ENCODE data around the gene SPARC. TPM values are rescaled to one million over a fixed set of nuclear protein-coding genes. Genes with fewer than 3 reads are reported as not detected.
A peak's percentile ranks its signal among the peaks of the same experiment; 100 is the strongest.

Gene SPARC
- total RNA-seq, 1 donor from 2014 or later, result 9,466 TPM

DNA sequence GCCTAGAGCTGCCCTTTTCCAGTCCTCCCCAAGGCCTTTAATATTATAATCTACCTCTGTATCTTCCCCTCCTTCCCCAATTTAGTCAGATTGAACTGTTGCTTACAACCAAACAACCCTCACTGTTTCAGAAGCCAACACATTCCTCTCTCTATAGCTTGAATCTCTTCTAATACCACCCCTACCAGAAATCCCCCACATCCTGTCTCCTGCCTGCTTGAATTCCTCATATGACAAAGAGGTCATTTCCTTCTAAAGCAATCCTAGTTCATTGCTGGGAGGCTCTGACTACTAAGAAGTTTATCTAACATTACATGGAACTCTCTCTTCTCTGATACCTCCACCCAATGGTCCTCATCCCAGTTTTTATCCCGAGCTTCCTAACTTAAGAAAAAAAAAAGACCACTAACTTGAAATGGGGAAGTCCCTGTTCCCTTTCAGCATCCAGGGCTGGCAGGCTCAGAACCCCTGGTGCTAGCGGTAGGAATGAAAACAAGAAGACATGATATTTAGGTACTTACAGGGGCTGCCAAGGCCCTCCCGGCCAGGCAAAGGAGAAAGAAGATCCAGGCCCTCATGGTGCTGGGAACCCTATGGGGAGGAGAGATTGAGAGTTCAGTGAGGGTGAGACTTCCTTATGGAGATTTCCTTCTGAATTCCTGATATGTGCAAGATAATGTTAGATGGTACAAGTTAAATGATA lies 11.0 kb downstream of the SPARC start:
- Mint-ChIP-seq H3K36me3 (ENCODE audit: unreplicated experiment) (peaks cover 56% of the 10 kb centered on the region), H3K27me3 (ENCODE audit: unreplicated experiment) (no peaks in the 10 kb centered on the region), H3K27ac (ENCODE audit: unreplicated experiment) (peak overlapping the region; percentile 77), H3K4me1 (ENCODE audit: unreplicated experiment) (peaks cover 90% of the 10 kb centered on the region), H3K9me3 (ENCODE audit: unreplicated experiment) (no peaks in the 10 kb centered on the region), H3K4me3 (ENCODE audit: unreplicated experiment) (peak overlapping the region; percentile 8)
- no peak for TF ChIP-seq CTCF (IDR thresholded peaks at IDR 0.05)
- DNase-seq (ENCODE audit: extremely low spot score, unreplicated experiment), result no peak

DNA sequence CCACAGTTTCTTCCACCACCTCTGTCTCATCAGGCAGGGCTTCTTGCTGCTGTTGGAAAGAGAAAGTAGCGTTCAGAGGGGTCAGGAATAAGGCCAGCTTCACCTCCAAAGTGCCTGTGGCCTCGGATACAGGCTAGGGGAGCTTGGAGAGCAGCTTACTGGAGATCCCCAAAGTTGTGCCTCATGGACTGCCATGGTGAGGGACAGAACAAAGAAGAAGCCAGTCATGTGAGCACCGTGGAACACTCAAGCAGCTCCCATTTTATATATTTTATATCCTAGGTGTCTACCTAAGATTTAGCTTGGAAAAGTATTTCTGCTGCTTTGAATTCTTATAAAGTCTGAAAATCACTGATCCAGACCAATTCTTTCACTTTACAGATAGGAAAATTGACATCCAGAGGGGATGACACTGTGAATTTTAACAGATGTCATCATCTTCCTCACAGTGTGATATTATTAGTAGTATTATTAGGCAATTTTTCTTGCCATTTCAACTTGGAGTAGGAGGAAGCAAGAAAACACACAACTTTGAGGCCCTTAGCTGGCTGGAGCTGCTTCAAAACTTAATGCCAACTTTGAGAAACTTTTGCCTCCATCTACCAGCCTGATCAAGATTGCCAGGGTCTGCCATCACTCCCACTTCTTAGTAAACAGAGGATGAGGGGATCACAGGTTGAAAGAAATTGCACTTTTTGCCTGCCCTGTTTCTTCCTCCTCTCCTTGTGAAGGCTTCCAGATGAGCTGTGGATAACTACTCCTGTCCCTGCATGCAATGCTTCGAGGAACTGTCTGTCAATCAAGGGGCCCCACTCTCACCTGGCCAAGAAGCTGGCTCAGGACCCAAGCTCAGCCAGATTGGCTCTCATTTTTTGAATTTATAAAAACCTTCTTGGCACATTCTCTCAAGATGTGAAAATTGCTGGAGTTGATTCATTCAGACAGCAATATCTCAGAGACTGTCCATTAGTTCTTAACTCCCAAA lies 11.8 kb downstream of the SPARC start:
- Mint-ChIP-seq H3K27me3 (ENCODE audit: unreplicated experiment) (no peaks in the 10 kb centered on the region), H3K4me1 (ENCODE audit: unreplicated experiment) (peaks cover 86% of the 10 kb centered on the region), H3K27ac (ENCODE audit: unreplicated experiment) (peak overlapping the region; percentile 77), H3K4me3 (ENCODE audit: unreplicated experiment) (no peak overlapping the region), H3K36me3 (ENCODE audit: unreplicated experiment) (peaks cover 63% of the 10 kb centered on the region), H3K9me3 (ENCODE audit: unreplicated experiment) (no peaks in the 10 kb centered on the region)
- no peak for TF ChIP-seq CTCF (IDR thresholded peaks at IDR 0.05)
- no peak for DNase-seq (ENCODE audit: extremely low spot score, unreplicated experiment)

- no peak for DNase-seq (ENCODE audit: extremely low spot score, unreplicated experiment)
- Mint-ChIP-seq H3K4me3 (ENCODE audit: unreplicated experiment) (no peak overlapping the region), H3K9me3 (ENCODE audit: unreplicated experiment) (no peaks in the 10 kb centered on the region), H3K27me3 (ENCODE audit: unreplicated experiment) (no peaks in the 10 kb centered on the region), H3K4me1 (ENCODE audit: unreplicated experiment) (peaks cover 82% of the 10 kb centered on the region), H3K36me3 (ENCODE audit: unreplicated experiment) (peaks cover 74% of the 10 kb centered on the region), H3K27ac (ENCODE audit: unreplicated experiment) (peak overlapping the region; percentile 58)
- no peak for TF ChIP-seq CTCF (IDR thresholded peaks at IDR 0.05)
These were observed 13.3 kb downstream of the SPARC start for GRCh38 chr5:151673421-151673820.

DNA sequence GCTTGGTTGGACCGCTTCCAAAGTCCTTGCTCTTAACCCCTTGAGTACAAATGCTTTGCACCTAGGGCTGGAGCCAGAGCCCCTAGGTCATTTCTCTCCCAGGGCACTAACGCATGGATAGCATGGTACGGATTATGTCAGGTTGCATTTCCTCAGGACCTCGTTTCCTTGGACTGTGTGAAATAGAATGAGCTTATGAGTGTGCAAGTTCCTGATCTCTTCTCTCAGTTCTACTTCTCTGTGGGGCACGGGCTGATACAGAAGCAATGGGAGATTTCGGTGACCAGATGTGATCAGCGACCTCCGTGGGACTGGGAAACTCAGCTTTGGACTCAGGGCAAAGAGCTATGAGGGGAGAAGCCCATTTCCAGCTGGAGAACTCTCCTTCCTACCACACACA lies 14.2 kb downstream of the SPARC start:
- peaks cover 78% of the 10 kb centered on the region for H3K36me3 Mint-ChIP-seq (ENCODE audit: unreplicated experiment)
- no peak overlapping the region for H3K4me3 Mint-ChIP-seq (ENCODE audit: unreplicated experiment)
- no peak for TF ChIP-seq CTCF (IDR thresholded peaks at IDR 0.05)
- H3K9me3 Mint-ChIP-seq (ENCODE audit: unreplicated experiment), result no peaks in the 10 kb centered on the region
- H3K4me1 Mint-ChIP-seq (ENCODE audit: unreplicated experiment), result peaks cover 77% of the 10 kb centered on the region
- H3K27me3 Mint-ChIP-seq (ENCODE audit: unreplicated experiment), result no peaks in the 10 kb centered on the region
- no peak for DNase-seq (ENCODE audit: extremely low spot score, unreplicated experiment)
- H3K27ac Mint-ChIP-seq (ENCODE audit: unreplicated experiment), result peak overlapping the region; percentile 81

- no peaks in the 10 kb centered on the region for H3K9me3 Mint-ChIP-seq (ENCODE audit: unreplicated experiment)
- H3K4me3 Mint-ChIP-seq (ENCODE audit: unreplicated experiment), result no peak overlapping the region
- TF ChIP-seq CTCF (IDR thresholded peaks at IDR 0.05), result no peak
- H3K36me3 Mint-ChIP-seq (ENCODE audit: unreplicated experiment), result peaks cover 78% of the 10 kb centered on the region
- H3K4me1 Mint-ChIP-seq (ENCODE audit: unreplicated experiment), result peaks cover 75% of the 10 kb centered on the region
- peak overlapping the region; percentile 81 for H3K27ac Mint-ChIP-seq (ENCODE audit: unreplicated experiment)
- DNase-seq (ENCODE audit: extremely low spot score, unreplicated experiment), result no peak
- H3K27me3 Mint-ChIP-seq (ENCODE audit: unreplicated experiment), result no peaks in the 10 kb centered on the region
These were observed 14.8 kb downstream of the SPARC start for GRCh38 chr5:151671950-151672349.

Measured in osteocyte (in vitro differentiated cells).